ENCODE results near the gene UQCC3.

- TF ChIP-seq CTCF (IDR thresholded peaks at IDR 0.05): no peak
- no peak for TF ChIP-seq POLR2AphosphoS5 (IDR thresholded peaks at IDR 0.05)
- TF ChIP-seq POLR2A (IDR thresholded peaks at IDR 0.05): no peak
- TF ChIP-seq EP300 (IDR thresholded peaks at IDR 0.05): no peak
These were observed 5.2 kb downstream of the UQCC3 start for GRCh38 chr11:62676698-62677097.

Measured in sigmoid colon (tissue), 4 donors.